GM10266 (cell line): ENCODE data around the gene ERC2.

ENCODE experiments used
- DNase-seq: peaks from one replicate; pipeline ENCODE4 v3.0.0; 2012; ENCODE audit errors: extremely low spot score
- TF ChIP-seq, protein P1 (sequence below): IDR thresholded peaks from 2 replicates; pipeline ENCODE4 v1.5.1; 2012; ENCODE audit warnings: mild to moderate bottlenecking, low read depth; ENCODE audit not compliant: control insufficient read depth, insufficient read depth; ENCODE audit errors: missing control alignments

ERC2 gene

DNA sequence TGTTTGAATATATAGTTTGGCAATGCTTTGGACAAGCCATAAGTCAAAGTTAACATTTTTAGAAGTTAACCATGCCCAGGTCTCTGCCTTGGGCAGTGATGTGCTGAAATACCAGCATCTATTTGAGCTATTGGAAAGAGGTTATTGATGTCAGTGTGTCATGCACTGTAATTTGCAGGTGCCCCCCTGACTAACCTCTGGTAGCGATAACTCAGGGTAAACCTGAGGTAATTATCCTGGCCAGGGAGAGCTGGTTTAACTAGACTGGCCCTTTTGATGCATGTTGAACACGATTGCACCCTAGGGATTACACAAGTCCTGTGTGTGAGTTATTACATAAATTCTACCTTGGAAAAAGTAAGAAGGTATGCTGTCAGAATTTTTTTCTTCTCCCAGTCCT is 525.4 kb downstream of the ERC2 start:
- TF ChIP-seq, protein P1, sequence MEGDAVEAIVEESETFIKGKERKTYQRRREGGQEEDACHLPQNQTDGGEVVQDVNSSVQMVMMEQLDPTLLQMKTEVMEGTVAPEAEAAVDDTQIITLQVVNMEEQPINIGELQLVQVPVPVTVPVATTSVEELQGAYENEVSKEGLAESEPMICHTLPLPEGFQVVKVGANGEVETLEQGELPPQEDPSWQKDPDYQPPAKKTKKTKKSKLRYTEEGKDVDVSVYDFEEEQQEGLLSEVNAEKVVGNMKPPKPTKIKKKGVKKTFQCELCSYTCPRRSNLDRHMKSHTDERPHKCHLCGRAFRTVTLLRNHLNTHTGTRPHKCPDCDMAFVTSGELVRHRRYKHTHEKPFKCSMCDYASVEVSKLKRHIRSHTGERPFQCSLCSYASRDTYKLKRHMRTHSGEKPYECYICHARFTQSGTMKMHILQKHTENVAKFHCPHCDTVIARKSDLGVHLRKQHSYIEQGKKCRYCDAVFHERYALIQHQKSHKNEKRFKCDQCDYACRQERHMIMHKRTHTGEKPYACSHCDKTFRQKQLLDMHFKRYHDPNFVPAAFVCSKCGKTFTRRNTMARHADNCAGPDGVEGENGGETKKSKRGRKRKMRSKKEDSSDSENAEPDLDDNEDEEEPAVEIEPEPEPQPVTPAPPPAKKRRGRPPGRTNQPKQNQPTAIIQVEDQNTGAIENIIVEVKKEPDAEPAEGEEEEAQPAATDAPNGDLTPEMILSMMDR: no peak
- DNase-seq: no peak

GRCh38 chr3:55939287-55939686 is 529.0 kb downstream of the ERC2 start:
- no peak for DNase-seq
- TF ChIP-seq, protein P1: no peak

- TF ChIP-seq, protein P1: no peak
- DNase-seq: no peak
These were observed 531.0 kb downstream of the ERC2 start for GRCh38 chr3:55937301-55937700.

- DNase-seq: no peak
- TF ChIP-seq, protein P1: no peak
These were observed 531.7 kb downstream of the ERC2 start for GRCh38 chr3:55936549-55937052.

- DNase-seq: no peak
These were observed 533.0 kb downstream of the ERC2 start for GRCh38 chr3:55935241-55935640.

DNA sequence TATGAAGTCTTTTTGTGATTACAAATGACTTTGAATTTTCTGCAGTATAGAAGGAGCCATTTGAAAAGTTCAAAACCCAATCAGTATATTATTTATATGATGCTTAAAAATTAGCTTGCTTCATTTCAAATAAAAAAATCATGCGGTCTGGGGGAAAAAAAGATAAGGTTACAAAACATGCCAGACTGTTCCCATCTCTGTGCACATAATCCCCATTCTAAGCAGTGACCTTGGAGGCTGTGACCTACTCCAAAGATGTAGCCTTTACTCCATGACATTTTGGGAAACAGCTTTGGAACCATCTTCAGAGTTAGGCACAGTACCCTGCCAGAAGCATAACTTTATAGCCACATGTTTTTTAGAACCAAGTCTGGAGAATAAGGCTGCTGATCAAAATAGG is 533.5 kb downstream of the ERC2 start:
- TF ChIP-seq, protein P1: no peak
- DNase-seq: no peak

More at GRCh38 chr3:55935241-55935640, 533.0 kb downstream of the ERC2 start:
- TF ChIP-seq, protein P1: no peak

GRCh38 chr3:55929154-55929869 is 539.0 kb downstream of the ERC2 start:
- TF ChIP-seq, protein P1: no peak
- DNase-seq: no peak
